K562 (cell line): ENCODE data around the gene MYOM1. TPM values are rescaled to one million over a fixed set of nuclear protein-coding genes. Genes with fewer than 3 reads are reported as not detected.

Source experiments
- ADNP ChIP-seq: fragments of 200-800 bp; sonication (Bioruptor generic); IDR thresholded peaks from 2 replicates; pipeline ENCODE4 v1.6.1; 2016; ENCODE audit warnings: missing genetic modification characterization, missing compliant biosample characterization
- ARHGAP35 ChIP-seq: fragments of 450-650 bp; IDR thresholded peaks from 2 replicates; pipeline ENCODE4 v1.6.1; 2018; ENCODE audit not compliant: partially characterized antibody
- ARID4B ChIP-seq: sonication (generic); formaldehyde crosslinking; IDR thresholded peaks from 2 replicates; pipeline ENCODE4 v1.8.0; 2022; ENCODE audit warnings: mild to moderate bottlenecking, missing genetic modification reagents
- E2F8 ChIP-seq: fragments of 450-650 bp; IDR thresholded peaks from 2 replicates; pipeline ENCODE4 v1.7.1; 2018; ENCODE audit warnings: mild to moderate bottlenecking, low read depth; ENCODE audit not compliant: partially characterized antibody
- ELF4 ChIP-seq: fragments of 450-650 bp; formaldehyde crosslinking; IDR thresholded peaks from 2 replicates; pipeline ENCODE4 v1.4.0; 2022; ENCODE audit warnings: missing genetic modification characterization
- GABPB1 ChIP-seq: sonication (generic); formaldehyde crosslinking; IDR thresholded peaks from 2 replicates; pipeline ENCODE4 v1.8.0; 2022; ENCODE audit warnings: mild to moderate bottlenecking, missing genetic modification reagents
- HBP1 ChIP-seq: fragments of 450-650 bp; formaldehyde crosslinking; IDR thresholded peaks from 2 replicates; pipeline ENCODE4 v1.4.0; 2022; ENCODE audit warnings: missing genetic modification characterization
- PML ChIP-seq: IDR thresholded peaks from 2 replicates; pipeline ENCODE4 v1.6.1; 2012; ENCODE audit warnings: low read length, inconsistent platforms
- SRSF1 ChIP-seq: fragments of 200-400 bp; formaldehyde crosslinking; IDR thresholded peaks from 2 replicates; pipeline ENCODE4 v1.6.1; 2017; ENCODE audit warnings: mild to moderate bottlenecking, low read depth, low read length, moderate library complexity
- SRSF7 ChIP-seq: fragments of 200-400 bp; formaldehyde crosslinking; optimal IDR thresholded peaks from 2 replicates; pipeline ENCODE3; 2017; ENCODE audit warnings: mild to moderate bottlenecking, low read depth, low read length
- TAF9B ChIP-seq: fragments of 450-650 bp; IDR thresholded peaks from 2 replicates; pipeline ENCODE4 v1.6.1; 2018; ENCODE audit warnings: mild to moderate bottlenecking; ENCODE audit not compliant: partially characterized antibody
- VEZF1 ChIP-seq: fragments of 200-800 bp; sonication (Bioruptor generic); IDR thresholded peaks from 2 replicates; pipeline ENCODE4 v1.6.1; 2017; ENCODE audit warnings: missing genetic modification characterization, missing compliant biosample characterization
- YBX1 ChIP-seq: fragments of 450-650 bp; IDR thresholded peaks from 2 replicates; pipeline ENCODE4 v1.7.1; 2016; ENCODE audit warnings: mild to moderate bottlenecking
- ZNF165 ChIP-seq: fragments of 250-450 bp; sonication (Bioruptor Pico); IDR thresholded peaks from 2 replicates; pipeline ENCODE4 v1.4.0; 2020; ENCODE audit warnings: borderline replicate concordance
- ZNF766 ChIP-seq: fragments of 200-800 bp; sonication (Bioruptor generic); conservative IDR thresholded peaks from 2 replicates; pipeline ENCODE4 v1.6.1; 2016; ENCODE audit warnings: missing genetic modification characterization, missing compliant biosample characterization
- polyA plus RNA-seq, 8 experiments: library from polyadenylated mRNA; depleted of rRNA in 4 of 8; stranded (reverse) in 5 of 8; unstranded in 3 of 8; fragments of >200 nt; fragmentation: Nextera tagmentation in 2 of 8; fragmentation: Illumina TruSeq in 1 of 8; extraction: Ambion mirVana in 2 of 8; extraction: Trizol in 1 of 8; gene quantifications; 2 replicates each; pipeline versions ENCODE4 v1.2.1 to v1.2.3, GENCODE V29; 2011 to 2014; ENCODE audit warnings: inconsistent platforms in 1 of 8, missing spikeins in 1 of 8
- total RNA-seq, 7 experiments: library from RNA; depleted of rRNA in 6 of 7; stranded (reverse); fragments of >200 nt in 6 of 7; fragmentation: Illumina TruSeq in 2 of 7; extraction: Trizol in 2 of 7; gene quantifications; 2 replicates each; pipeline versions ENCODE4 v1.2.1 to v1.2.3, GENCODE V29; 2011 to 2021; ENCODE audit warnings: low replicate concordance in 1 of 7
- TF ChIP-seq, protein P1 (sequence below): fragments of 250-450 bp; sonication (Bioruptor Pico); IDR thresholded peaks from 2 replicates; pipeline ENCODE4 v1.8.0; 2022; ENCODE audit warnings: inconsistent platforms

Gene MYOM1
- total and polyA plus RNA-seq, 9 of the 15 experiments (the other 6 are each of a cell fraction or from before 2014, with no cell fraction given) = 0.01 to 0.62 (median 0.25) TPM

DNA sequence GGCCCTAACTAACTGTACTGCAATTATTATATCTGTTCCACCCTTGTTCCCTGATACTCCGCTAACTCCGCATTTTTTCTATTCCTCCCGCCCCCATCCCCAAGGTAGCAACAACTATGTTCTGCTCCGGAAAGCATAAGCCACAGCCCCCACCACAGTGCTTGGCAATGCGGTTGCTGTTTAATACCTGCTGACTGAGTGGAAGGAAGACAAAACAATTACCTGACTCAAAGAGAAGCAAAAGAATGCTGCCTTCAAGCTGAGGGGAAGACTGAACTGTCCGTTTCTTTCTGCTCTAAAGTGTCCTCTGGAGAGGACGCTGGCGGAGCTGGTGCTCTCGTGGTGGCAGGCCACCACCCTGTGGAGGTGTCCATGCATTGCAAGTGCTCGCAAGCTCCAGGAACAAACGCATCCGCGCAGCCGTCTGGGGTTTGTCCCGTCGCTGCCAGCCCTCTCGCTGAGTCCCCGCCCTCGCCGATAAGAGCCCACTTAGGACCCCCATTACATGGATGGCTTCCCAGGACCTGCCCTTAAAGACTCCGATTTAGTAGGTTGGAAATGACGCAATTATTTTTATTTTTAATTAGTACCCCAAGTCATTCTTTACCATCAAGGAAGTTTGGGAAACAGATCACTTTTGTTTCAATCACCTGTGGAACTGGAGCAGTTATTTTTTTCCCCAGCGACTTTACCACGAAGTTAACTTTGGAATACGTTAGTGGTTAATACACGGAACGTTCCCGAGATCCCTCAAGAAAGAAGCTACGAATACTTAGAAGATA is 26.3 kb upstream of the MYOM1 start (continued):
- TF ChIP-seq VEZF1 (no peak), ARHGAP35 (no peak), ZNF766 (CRISPR knock-in tag) (no peak), SRSF1 (no peak), PML (no peak), GABPB1 (CRISPR knock-in tag) (peak; percentile 59; the same call in 1 of the 2 replicates), HBP1 (CRISPR knock-in tag) (no peak), ARID4B (CRISPR knock-in tag) (no peak; the same call in 1 of the 2 replicates), ADNP (no peak), YBX1 (no peak), TAF9B (no peak), ELF4 (CRISPR knock-in tag) (no peak), ZNF165 (CRISPR knock-in tag) (no peak), E2F8 (no peak), SRSF7 (no peak)
- TF ChIP-seq, protein P1, sequence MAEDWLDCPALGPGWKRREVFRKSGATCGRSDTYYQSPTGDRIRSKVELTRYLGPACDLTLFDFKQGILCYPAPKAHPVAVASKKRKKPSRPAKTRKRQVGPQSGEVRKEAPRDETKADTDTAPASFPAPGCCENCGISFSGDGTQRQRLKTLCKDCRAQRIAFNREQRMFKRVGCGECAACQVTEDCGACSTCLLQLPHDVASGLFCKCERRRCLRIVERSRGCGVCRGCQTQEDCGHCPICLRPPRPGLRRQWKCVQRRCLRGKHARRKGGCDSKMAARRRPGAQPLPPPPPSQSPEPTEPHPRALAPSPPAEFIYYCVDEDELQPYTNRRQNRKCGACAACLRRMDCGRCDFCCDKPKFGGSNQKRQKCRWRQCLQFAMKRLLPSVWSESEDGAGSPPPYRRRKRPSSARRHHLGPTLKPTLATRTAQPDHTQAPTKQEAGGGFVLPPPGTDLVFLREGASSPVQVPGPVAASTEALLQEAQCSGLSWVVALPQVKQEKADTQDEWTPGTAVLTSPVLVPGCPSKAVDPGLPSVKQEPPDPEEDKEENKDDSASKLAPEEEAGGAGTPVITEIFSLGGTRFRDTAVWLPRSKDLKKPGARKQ (CRISPR knock-in tag) = no peak
